ENCODE measurements around the gene ARHGEF28. TPM values are rescaled to one million over a fixed set of nuclear protein-coding genes. Genes with fewer than 3 reads are reported as not detected.
A peak's percentile ranks its signal among the peaks of the same experiment; 100 is the strongest.

The ARHGEF28 gene
- total and polyA plus RNA-seq, 7 experiments from 2014 or later: 0.03 to 0.47 TPM; not detected in 5

- H3K36me3 ChIP-seq (ENCODE audit: control insufficient read depth in 2 of 3, insufficient read depth in 3 of 3, low read length in 3 of 3): no peaks in the 10 kb centered on the region
- no peak overlapping the region for H3K27ac ChIP-seq (ENCODE audit: low read depth, low read length)
- no peak overlapping the region for H3K4me3 ChIP-seq (ENCODE audit: low read length)
- ChIA-PET CTCF (no interaction called here), POLR2A (no interaction called here)
- peaks cover 29 to 46% (median 42%) of the 10 kb centered on the region in 5 donors for H3K27me3 Mint-ChIP-seq
- no peaks in the 10 kb centered on the region for H3K9me3 ChIP-seq (ENCODE audit: control insufficient read depth in 2 of 3, low read length in 3 of 3)
- no peak overlapping the region for H3K4me3 Mint-ChIP-seq
- H3K9me3 Mint-ChIP-seq: peaks cover 0 to 2% (median 0%) of the 10 kb centered on the region in 11 donors
- intact Hi-C loops (cut with micrococcal nuclease): no loop called here
- no peaks in the 10 kb centered on the region for H3K27me3 ChIP-seq (ENCODE audit: control insufficient read depth in 2 of 2, insufficient read depth in 2 of 2, low read length in 2 of 2)
- ATAC-seq (no peak), DNase-seq (no peak)
- H3K4me1 Mint-ChIP-seq: no peaks in the 10 kb centered on the region
- no peaks in the 10 kb centered on the region for H3K4me1 ChIP-seq (ENCODE audit: control insufficient read depth in 2 of 2, insufficient read depth in 2 of 2, low read length in 2 of 2)
- H3K36me3 Mint-ChIP-seq: no peaks in the 10 kb centered on the region
- H3K27ac Mint-ChIP-seq: no peak overlapping the region
These were observed 6.2 kb upstream of the ARHGEF28 start for GRCh38 chr5:73619606-73620333.

- no peaks in the 10 kb centered on the region for H3K36me3 ChIP-seq (ENCODE audit: control insufficient read depth in 2 of 3, insufficient read depth in 3 of 3, low read length in 3 of 3)
- no peak overlapping the region for H3K27ac ChIP-seq (ENCODE audit: low read depth, low read length)
- no peaks in the 10 kb centered on the region for H3K4me1 ChIP-seq (ENCODE audit: control insufficient read depth in 2 of 2, insufficient read depth in 2 of 2, low read length in 2 of 2)
- ChIA-PET POLR2A (no interaction called here), CTCF (no interaction called here)
- no peaks in the 10 kb centered on the region for H3K9me3 ChIP-seq (ENCODE audit: control insufficient read depth in 2 of 3, low read length in 3 of 3)
- H3K4me3 ChIP-seq (ENCODE audit: low read length): no peak overlapping the region
- Mint-ChIP-seq H3K9me3 (peaks cover 0 to 2% (median 0%) of the 10 kb centered on the region in 11 donors), H3K4me1 (peaks cover 0 to 2% (median 1%) of the 10 kb centered on the region in 7 donors), H3K4me3 (no peak overlapping the region), H3K27me3 (peaks cover 29 to 47% (median 40%) of the 10 kb centered on the region in 5 donors), H3K27ac (no peak overlapping the region), H3K36me3 (no peaks in the 10 kb centered on the region)
- intact Hi-C loops (cut with micrococcal nuclease): no loop called here
- ATAC-seq (no peak), DNase-seq (no peak)
- H3K27me3 ChIP-seq (ENCODE audit: control insufficient read depth in 2 of 2, insufficient read depth in 2 of 2, low read length in 2 of 2): no peaks in the 10 kb centered on the region
These were observed 5.7 kb upstream of the ARHGEF28 start for GRCh38 chr5:73620334-73620687.

- H3K36me3 Mint-ChIP-seq: no peaks in the 10 kb centered on the region
- Histone ChIP-seq H3K27ac (ENCODE audit: low read depth, low read length) (no peak overlapping the region), H3K4me1 (ENCODE audit: control insufficient read depth in 2 of 2, insufficient read depth in 2 of 2, low read length in 2 of 2) (no peaks in the 10 kb centered on the region), H3K36me3 (ENCODE audit: control insufficient read depth in 2 of 3, insufficient read depth in 3 of 3, low read length in 3 of 3) (no peaks in the 10 kb centered on the region), H3K4me3 (ENCODE audit: low read length) (no peak overlapping the region), H3K27me3 (ENCODE audit: control insufficient read depth in 2 of 2, insufficient read depth in 2 of 2, low read length in 2 of 2) (no peaks in the 10 kb centered on the region), H3K9me3 (ENCODE audit: control insufficient read depth in 2 of 3, low read length in 3 of 3) (no peaks in the 10 kb centered on the region)
- H3K27ac Mint-ChIP-seq: no peak overlapping the region
- POLR2A ChIA-PET: no interaction called here
- peaks cover 42 to 60% (median 51%) of the 10 kb centered on the region in 5 donors for H3K27me3 Mint-ChIP-seq
- H3K4me1 Mint-ChIP-seq: peaks cover 0 to 9% (median 4%) of the 10 kb centered on the region in 7 donors
- no peak overlapping the region for H3K4me3 Mint-ChIP-seq
- ATAC-seq: no peak
- DNase-seq: no peak
- CTCF ChIA-PET: no interaction called here
- intact Hi-C loops (cut with micrococcal nuclease): no loop called here
- peaks cover 0 to 2% (median 0%) of the 10 kb centered on the region in 11 donors for H3K9me3 Mint-ChIP-seq
These were observed 2.9 kb upstream of the ARHGEF28 start for GRCh38 chr5:73623060-73623459.

DNA sequence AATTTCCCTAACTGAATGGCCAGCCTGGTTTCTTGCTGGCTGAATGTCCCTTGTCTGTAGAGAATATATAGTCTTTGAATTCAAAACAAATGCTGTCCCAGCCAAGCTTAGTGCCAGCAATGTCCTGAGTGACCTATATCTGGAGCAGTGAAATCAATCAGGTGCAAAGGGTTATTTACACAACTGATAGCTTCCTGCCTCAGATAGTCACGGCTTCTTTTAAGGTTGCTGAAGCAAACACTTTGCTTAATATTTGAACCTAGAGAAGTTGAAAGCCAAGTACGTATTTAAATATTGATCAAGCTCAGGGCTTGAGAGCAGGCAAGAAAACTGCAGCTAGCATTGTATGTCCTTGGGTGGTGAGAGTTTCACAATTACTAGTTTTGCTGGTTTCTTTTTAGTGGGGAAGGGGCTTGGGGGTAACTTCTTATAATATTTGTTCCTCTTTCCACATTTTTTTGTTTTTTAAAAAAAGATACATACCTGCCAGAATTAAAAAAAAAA lies 2.0 kb upstream of the ARHGEF28 start:
- no peaks in the 10 kb centered on the region for H3K27me3 ChIP-seq (ENCODE audit: control insufficient read depth in 2 of 2, insufficient read depth in 2 of 2, low read length in 2 of 2)
- no peaks in the 10 kb centered on the region for H3K36me3 ChIP-seq (ENCODE audit: control insufficient read depth in 2 of 3, insufficient read depth in 3 of 3, low read length in 3 of 3)
- intact Hi-C loops (cut with micrococcal nuclease): no loop called here
- H3K36me3 Mint-ChIP-seq: no peaks in the 10 kb centered on the region
- H3K27ac ChIP-seq (ENCODE audit: low read depth, low read length): no peak overlapping the region
- H3K4me3 ChIP-seq (ENCODE audit: low read length): no peak overlapping the region
- H3K4me1 Mint-ChIP-seq: peaks cover 0 to 9% (median 4%) of the 10 kb centered on the region in 7 donors
- H3K4me1 ChIP-seq (ENCODE audit: control insufficient read depth in 2 of 2, insufficient read depth in 2 of 2, low read length in 2 of 2): no peaks in the 10 kb centered on the region
- POLR2A ChIA-PET: no interaction called here
- DNase-seq (no peak), ATAC-seq (no peak)
- H3K9me3 ChIP-seq (ENCODE audit: control insufficient read depth in 2 of 3, low read length in 3 of 3): no peaks in the 10 kb centered on the region
- peak overlapping the region in 1 of 10 donors; percentile 5 for H3K4me3 Mint-ChIP-seq
- H3K27ac Mint-ChIP-seq: no peak overlapping the region
- H3K27me3 Mint-ChIP-seq: peaks cover 49 to 69% (median 59%) of the 10 kb centered on the region in 5 donors
- H3K9me3 Mint-ChIP-seq: peaks cover 0 to 2% (median 0%) of the 10 kb centered on the region in 11 donors
- CTCF ChIA-PET: no interaction called here

- H3K9me3 Mint-ChIP-seq: peaks cover 0 to 2% (median 0%) of the 10 kb centered on the region in 11 donors
- H3K4me1 Mint-ChIP-seq: peaks cover 0 to 9% (median 4%) of the 10 kb centered on the region in 7 donors
- CTCF ChIA-PET: no interaction called here
- DNase-seq: no peak
- peak overlapping the region in 3 of 10 donors; percentile 10 to 80 (median 73) for H3K4me3 Mint-ChIP-seq
- Histone ChIP-seq H3K4me3 (ENCODE audit: low read length) (no peak overlapping the region), H3K27me3 (ENCODE audit: control insufficient read depth in 2 of 2, insufficient read depth in 2 of 2, low read length in 2 of 2) (no peaks in the 10 kb centered on the region), H3K27ac (ENCODE audit: low read depth, low read length) (no peak overlapping the region), H3K4me1 (ENCODE audit: control insufficient read depth in 2 of 2, insufficient read depth in 2 of 2, low read length in 2 of 2) (no peaks in the 10 kb centered on the region), H3K36me3 (ENCODE audit: control insufficient read depth in 2 of 3, insufficient read depth in 3 of 3, low read length in 3 of 3) (no peaks in the 10 kb centered on the region), H3K9me3 (ENCODE audit: control insufficient read depth in 2 of 3, low read length in 3 of 3) (no peaks in the 10 kb centered on the region)
- POLR2A ChIA-PET: no interaction called here
- H3K36me3 Mint-ChIP-seq: no peaks in the 10 kb centered on the region
- H3K27ac Mint-ChIP-seq: no peak overlapping the region
- intact Hi-C loops (cut with micrococcal nuclease): no loop called here
- ATAC-seq: no peak
- peaks cover 52 to 71% (median 55%) of the 10 kb centered on the region in 5 donors for H3K27me3 Mint-ChIP-seq
These were observed 1.1 kb upstream of the ARHGEF28 start for GRCh38 chr5:73624888-73625287.

DNA sequence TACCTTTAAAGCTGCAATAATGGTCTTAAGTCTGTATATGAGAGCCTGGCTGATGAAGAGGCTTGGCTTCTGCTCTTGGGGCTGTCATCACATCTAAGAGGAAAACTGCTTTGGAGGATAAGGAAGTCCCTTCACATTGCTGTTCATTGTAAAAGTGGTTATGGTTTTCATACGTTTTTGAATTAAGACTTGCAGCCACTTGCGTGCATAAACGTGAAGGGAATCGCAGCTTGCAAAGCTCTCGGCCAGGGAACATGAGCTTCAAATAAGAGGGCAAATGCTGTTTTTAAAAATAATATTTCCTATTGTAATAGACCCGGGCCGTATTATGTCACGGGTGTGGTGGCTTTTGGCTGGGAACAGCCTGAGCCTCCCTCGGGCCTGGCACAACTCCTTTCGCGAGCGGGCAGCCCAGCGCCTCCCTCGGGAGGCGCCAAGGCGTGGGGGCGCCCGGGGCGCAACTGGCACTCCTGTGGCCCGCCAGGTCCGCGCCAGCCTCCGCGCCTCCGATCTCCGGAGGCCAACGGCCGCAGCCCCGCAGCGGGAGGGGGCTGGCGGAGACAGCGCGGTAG lies 538 bp upstream of the ARHGEF28 start:
- peaks cover 0 to 9% (median 4%) of the 10 kb centered on the region in 7 donors for H3K4me1 Mint-ChIP-seq
- ATAC-seq (no peak), DNase-seq (no peak)
- H3K9me3 Mint-ChIP-seq: peaks cover 0 to 2% (median 0%) of the 10 kb centered on the region in 11 donors
- no peak overlapping the region for H3K4me3 ChIP-seq (ENCODE audit: low read length)
- ChIA-PET POLR2A (no interaction called here), CTCF (no interaction called here)
- H3K27ac ChIP-seq (ENCODE audit: low read depth, low read length): no peak overlapping the region
- H3K9me3 ChIP-seq (ENCODE audit: control insufficient read depth in 2 of 3, low read length in 3 of 3): no peaks in the 10 kb centered on the region
- H3K36me3 ChIP-seq (ENCODE audit: control insufficient read depth in 2 of 3, insufficient read depth in 3 of 3, low read length in 3 of 3): no peaks in the 10 kb centered on the region
- H3K4me3 Mint-ChIP-seq: peak overlapping the region; percentile 57 to 80 (median 72)
- H3K36me3 Mint-ChIP-seq: no peaks in the 10 kb centered on the region
- no peaks in the 10 kb centered on the region for H3K27me3 ChIP-seq (ENCODE audit: control insufficient read depth in 2 of 2, insufficient read depth in 2 of 2, low read length in 2 of 2)
- no peak overlapping the region for H3K27ac Mint-ChIP-seq
- H3K4me1 ChIP-seq (ENCODE audit: control insufficient read depth in 2 of 2, insufficient read depth in 2 of 2, low read length in 2 of 2): no peaks in the 10 kb centered on the region
- peaks cover 47 to 73% (median 52%) of the 10 kb centered on the region in 5 donors for H3K27me3 Mint-ChIP-seq
- intact Hi-C loops (cut with micrococcal nuclease): no loop called here

All from naive thymus-derived CD4-positive, alpha-beta T cell (primary cell).